Measurements from ENCODE around the gene CDIPT.

DNA sequence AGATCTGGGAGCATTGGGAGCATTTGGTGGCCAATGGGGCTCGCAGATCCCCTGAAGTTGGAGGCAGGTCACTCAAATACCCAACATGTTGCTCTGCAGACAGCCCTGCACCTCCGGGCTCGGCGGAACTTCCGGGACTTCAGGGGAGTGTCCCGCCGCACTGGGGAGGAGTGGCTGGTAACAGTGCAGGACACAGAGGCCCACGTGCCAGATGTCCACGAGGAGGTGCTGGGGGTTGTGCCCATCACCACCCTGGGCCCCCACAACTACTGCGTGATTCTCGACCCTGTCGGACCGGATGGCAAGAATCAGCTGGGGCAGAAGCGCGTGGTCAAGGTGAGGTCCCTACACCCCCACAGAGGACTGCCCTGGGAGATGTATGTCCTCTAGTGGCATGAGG lies 26.4 kb downstream of the CDIPT start:
- TF ChIP-seq, protein P1, sequence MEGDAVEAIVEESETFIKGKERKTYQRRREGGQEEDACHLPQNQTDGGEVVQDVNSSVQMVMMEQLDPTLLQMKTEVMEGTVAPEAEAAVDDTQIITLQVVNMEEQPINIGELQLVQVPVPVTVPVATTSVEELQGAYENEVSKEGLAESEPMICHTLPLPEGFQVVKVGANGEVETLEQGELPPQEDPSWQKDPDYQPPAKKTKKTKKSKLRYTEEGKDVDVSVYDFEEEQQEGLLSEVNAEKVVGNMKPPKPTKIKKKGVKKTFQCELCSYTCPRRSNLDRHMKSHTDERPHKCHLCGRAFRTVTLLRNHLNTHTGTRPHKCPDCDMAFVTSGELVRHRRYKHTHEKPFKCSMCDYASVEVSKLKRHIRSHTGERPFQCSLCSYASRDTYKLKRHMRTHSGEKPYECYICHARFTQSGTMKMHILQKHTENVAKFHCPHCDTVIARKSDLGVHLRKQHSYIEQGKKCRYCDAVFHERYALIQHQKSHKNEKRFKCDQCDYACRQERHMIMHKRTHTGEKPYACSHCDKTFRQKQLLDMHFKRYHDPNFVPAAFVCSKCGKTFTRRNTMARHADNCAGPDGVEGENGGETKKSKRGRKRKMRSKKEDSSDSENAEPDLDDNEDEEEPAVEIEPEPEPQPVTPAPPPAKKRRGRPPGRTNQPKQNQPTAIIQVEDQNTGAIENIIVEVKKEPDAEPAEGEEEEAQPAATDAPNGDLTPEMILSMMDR (conservative IDR thresholded peaks at IDR 0.05; ENCODE audit: low read length), result no peak
- TF ChIP-seq EZH2phosphoT487 (IDR thresholded peaks at IDR 0.05; ENCODE audit: borderline replicate concordance, low read depth, low read length), result no peak
